Measurements from ENCODE around the gene B4GAT1.

The B4GAT1 gene

DNA sequence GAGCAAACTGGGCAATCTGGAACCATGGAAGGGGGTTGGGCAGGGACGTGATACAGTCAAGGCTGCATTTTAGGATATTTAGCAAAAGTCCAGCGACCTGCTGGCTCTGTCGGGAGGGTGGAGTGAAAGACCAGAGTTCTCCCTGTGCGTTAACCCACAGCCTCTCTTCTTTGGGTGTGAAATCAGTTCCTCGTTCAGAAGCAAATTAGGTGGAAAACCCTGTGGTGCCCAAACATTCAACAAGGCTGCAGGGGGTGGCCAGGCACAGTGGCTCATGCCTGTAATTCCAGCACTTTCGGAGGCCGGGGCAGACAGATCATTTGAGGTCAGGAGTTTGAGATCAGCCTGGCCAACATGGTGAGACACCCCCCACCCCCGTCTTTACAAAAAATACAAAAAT lies 49.8 kb downstream of the B4GAT1 start:
- no peak for DNase-seq
